Measurements from ENCODE around the gene CLEC4G.

CLEC4G gene

DNA sequence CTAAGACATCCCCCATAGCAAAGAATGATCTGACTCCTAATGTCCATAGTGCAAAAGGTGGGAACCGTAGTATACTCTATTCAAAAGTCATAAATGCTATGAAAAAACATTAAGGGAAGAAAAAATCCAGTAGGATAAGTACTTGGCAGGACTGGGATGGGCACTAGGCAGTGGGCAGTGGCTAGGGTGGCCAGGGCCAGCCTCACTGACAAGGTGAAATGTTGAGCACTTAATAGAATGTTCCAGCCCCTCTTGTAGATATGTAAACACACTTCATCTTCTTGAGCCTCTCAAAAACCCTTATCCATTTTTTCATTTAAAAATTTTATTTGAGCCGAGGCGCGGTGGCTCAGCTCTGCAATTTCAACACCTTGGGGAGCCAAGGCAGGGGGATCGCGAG is 1.5 kb upstream of the CLEC4G start:
- Histone ChIP-seq H3K9ac (ENCODE audit: low read length) (no peak overlapping the region), H2AFZ (ENCODE audit: low read length) (no peak overlapping the region), H3K4me2 (ENCODE audit: low read depth, low read length) (no peak overlapping the region), H3K27me3 (replicated peaks; ENCODE audit: insufficient read depth, low read length) (peaks cover 90% of the 10 kb centered on the region), H3K36me3 (replicated peaks; ENCODE audit: insufficient read depth, low read length) (no peaks in the 10 kb centered on the region), H3F3A (ENCODE audit: insufficient read depth, low read length) (no peaks in the 10 kb centered on the region), H3K4me3 (ENCODE audit: low read length) (no peak overlapping the region), H3K27ac (ENCODE audit: low read length) (no peak overlapping the region), H3K9me2 (replicated peaks; ENCODE audit: insufficient read depth, low read length) (no peaks in the 10 kb centered on the region), H3K79me2 (ENCODE audit: low read length) (no peaks in the 10 kb centered on the region), H3K4me1 (ENCODE audit: low read length) (no peaks in the 10 kb centered on the region), H3K9me3 (replicated peaks; ENCODE audit: insufficient read depth, low read length) (no peaks in the 10 kb centered on the region), H4K20me1 (ENCODE audit: insufficient read depth, low read length) (no peaks in the 10 kb centered on the region)
- TF ChIP-seq EZH2 (optimal IDR thresholded peaks at IDR 0.05; ENCODE audit: low read depth, low read length): no peak
- TF ChIP-seq, protein P1, sequence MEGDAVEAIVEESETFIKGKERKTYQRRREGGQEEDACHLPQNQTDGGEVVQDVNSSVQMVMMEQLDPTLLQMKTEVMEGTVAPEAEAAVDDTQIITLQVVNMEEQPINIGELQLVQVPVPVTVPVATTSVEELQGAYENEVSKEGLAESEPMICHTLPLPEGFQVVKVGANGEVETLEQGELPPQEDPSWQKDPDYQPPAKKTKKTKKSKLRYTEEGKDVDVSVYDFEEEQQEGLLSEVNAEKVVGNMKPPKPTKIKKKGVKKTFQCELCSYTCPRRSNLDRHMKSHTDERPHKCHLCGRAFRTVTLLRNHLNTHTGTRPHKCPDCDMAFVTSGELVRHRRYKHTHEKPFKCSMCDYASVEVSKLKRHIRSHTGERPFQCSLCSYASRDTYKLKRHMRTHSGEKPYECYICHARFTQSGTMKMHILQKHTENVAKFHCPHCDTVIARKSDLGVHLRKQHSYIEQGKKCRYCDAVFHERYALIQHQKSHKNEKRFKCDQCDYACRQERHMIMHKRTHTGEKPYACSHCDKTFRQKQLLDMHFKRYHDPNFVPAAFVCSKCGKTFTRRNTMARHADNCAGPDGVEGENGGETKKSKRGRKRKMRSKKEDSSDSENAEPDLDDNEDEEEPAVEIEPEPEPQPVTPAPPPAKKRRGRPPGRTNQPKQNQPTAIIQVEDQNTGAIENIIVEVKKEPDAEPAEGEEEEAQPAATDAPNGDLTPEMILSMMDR (IDR thresholded peaks at IDR 0.05; ENCODE audit: low read length): no peak
- TF ChIP-seq EZH2phosphoT487 (IDR thresholded peaks at IDR 0.05; ENCODE audit: low read length): no peak
- DNase-seq: no peak

DNA sequence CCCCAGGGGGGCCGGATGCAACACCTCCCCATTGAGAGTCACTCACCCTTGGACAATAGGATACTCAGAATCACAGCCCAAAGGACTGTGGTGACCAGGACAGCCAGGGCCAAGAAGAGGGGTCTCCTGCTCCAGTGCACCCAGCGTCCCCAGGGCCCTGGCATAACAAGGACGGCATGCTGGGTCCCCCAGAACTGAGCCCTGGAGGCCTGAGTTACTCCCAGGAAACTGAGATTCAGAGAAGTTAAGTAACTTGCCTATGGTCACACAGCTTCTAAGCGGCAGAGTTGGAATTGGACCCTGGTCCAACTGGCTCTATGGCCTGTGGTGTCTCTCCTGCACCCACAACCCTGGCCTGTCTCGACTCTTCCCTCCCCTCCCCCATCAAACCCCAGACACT is 295 bp downstream of the CLEC4G start:
- no peak for DNase-seq
- H3K9me2 ChIP-seq (replicated peaks; ENCODE audit: insufficient read depth, low read length): no peaks in the 10 kb centered on the region
- H3F3A ChIP-seq (ENCODE audit: insufficient read depth, low read length): no peaks in the 10 kb centered on the region
- no peak overlapping the region for H3K27ac ChIP-seq (ENCODE audit: low read length)
- H2AFZ ChIP-seq (ENCODE audit: low read length): no peak overlapping the region
- no peak overlapping the region for H3K4me3 ChIP-seq (ENCODE audit: low read length)
- peaks cover 90% of the 10 kb centered on the region for H3K27me3 ChIP-seq (replicated peaks; ENCODE audit: insufficient read depth, low read length)
- H3K9ac ChIP-seq (ENCODE audit: low read length): no peak overlapping the region
- TF ChIP-seq, protein P1 (IDR thresholded peaks at IDR 0.05; ENCODE audit: low read length): no peak
- TF ChIP-seq EZH2 (optimal IDR thresholded peaks at IDR 0.05; ENCODE audit: low read depth, low read length) (no peak), EZH2phosphoT487 (IDR thresholded peaks at IDR 0.05; ENCODE audit: low read length) (no peak)
- H3K4me1 ChIP-seq (ENCODE audit: low read length): no peaks in the 10 kb centered on the region
- H3K4me2 ChIP-seq (ENCODE audit: low read depth, low read length): no peak overlapping the region
- no peaks in the 10 kb centered on the region for H4K20me1 ChIP-seq (ENCODE audit: insufficient read depth, low read length)
- no peaks in the 10 kb centered on the region for H3K36me3 ChIP-seq (replicated peaks; ENCODE audit: insufficient read depth, low read length)
- no peaks in the 10 kb centered on the region for H3K79me2 ChIP-seq (ENCODE audit: low read length)
- H3K9me3 ChIP-seq (replicated peaks; ENCODE audit: insufficient read depth, low read length): no peaks in the 10 kb centered on the region

DNA sequence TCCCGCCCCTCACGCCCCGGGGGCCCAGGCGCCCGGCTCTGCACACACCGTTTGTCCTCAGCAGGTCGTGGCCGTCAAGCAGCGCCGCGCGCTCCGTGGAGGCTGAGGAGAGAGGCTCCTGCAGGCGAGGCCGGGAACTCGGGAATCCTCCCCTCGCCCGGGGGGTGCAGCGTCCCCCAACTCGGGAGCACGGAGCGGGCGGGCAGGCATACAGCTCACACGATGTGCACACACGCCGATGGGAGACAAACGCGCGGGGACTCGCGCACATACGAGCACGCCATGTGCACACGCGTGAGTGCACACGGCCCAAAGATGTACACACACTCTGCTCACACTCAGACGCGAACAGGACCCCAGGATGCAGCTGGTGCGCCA is 703 bp downstream of the CLEC4G start:
- H3F3A ChIP-seq (ENCODE audit: insufficient read depth, low read length): no peaks in the 10 kb centered on the region
- no peaks in the 10 kb centered on the region for H4K20me1 ChIP-seq (ENCODE audit: insufficient read depth, low read length)
- no peak overlapping the region for H3K4me3 ChIP-seq (ENCODE audit: low read length)
- no peak overlapping the region for H2AFZ ChIP-seq (ENCODE audit: low read length)
- H3K4me1 ChIP-seq (ENCODE audit: low read length): no peaks in the 10 kb centered on the region
- H3K27ac ChIP-seq (ENCODE audit: low read length): no peak overlapping the region
- no peak overlapping the region for H3K4me2 ChIP-seq (ENCODE audit: low read depth, low read length)
- no peaks in the 10 kb centered on the region for H3K36me3 ChIP-seq (replicated peaks; ENCODE audit: insufficient read depth, low read length)
- H3K27me3 ChIP-seq (replicated peaks; ENCODE audit: insufficient read depth, low read length): peaks cover 91% of the 10 kb centered on the region
- H3K79me2 ChIP-seq (ENCODE audit: low read length): no peaks in the 10 kb centered on the region
- H3K9me3 ChIP-seq (replicated peaks; ENCODE audit: insufficient read depth, low read length): no peaks in the 10 kb centered on the region
- TF ChIP-seq, protein P1 (IDR thresholded peaks at IDR 0.05; ENCODE audit: low read length): no peak
- TF ChIP-seq EZH2 (optimal IDR thresholded peaks at IDR 0.05; ENCODE audit: low read depth, low read length): no peak
- no peak for TF ChIP-seq EZH2phosphoT487 (IDR thresholded peaks at IDR 0.05; ENCODE audit: low read length)
- H3K9me2 ChIP-seq (replicated peaks; ENCODE audit: insufficient read depth, low read length): no peaks in the 10 kb centered on the region
- no peak for DNase-seq
- H3K9ac ChIP-seq (ENCODE audit: low read length): no peak overlapping the region
